HG03565 (cell line): ENCODE results near the gene TNFAIP8.

Experiments
- ATAC-seq: cut with Tn5 transposase; IDR thresholded peaks from one replicate; pipeline ENCODE4 v1.9.1; 2021; ENCODE audit warnings: mild to moderate bottlenecking, moderate library complexity; ENCODE audit not compliant: unreplicated experiment

The TNFAIP8 gene

GRCh38 chr5:119345861-119346260 is 10.0 kb upstream of the TNFAIP8 start:
- ATAC-seq, result no peak

- ATAC-seq, result no peak
These were observed 9.4 kb upstream of the TNFAIP8 start for GRCh38 chr5:119346394-119346793.

GRCh38 chr5:119347574-119347973 is 8.2 kb upstream of the TNFAIP8 start:
- ATAC-seq, result no peak

- no peak for ATAC-seq
These were observed 7.8 kb upstream of the TNFAIP8 start for GRCh38 chr5:119347991-119348390.

- ATAC-seq, result no peak
These were observed 2.6 kb upstream of the TNFAIP8 start for GRCh38 chr5:119353213-119353612.

GRCh38 chr5:119353686-119354366 is 2.0 kb upstream of the TNFAIP8 start:
- ATAC-seq, result peak; percentile 60

GRCh38 chr5:119354537-119355243 is 1.1 kb upstream of the TNFAIP8 start:
- no peak for ATAC-seq

GRCh38 chr5:119355244-119355638 is 578 bp upstream of the TNFAIP8 start:
- ATAC-seq, result no peak

- ATAC-seq, result no peak
These were observed 881 bp downstream of the TNFAIP8 start for GRCh38 chr5:119356612-119357188.

GRCh38 chr5:119357270-119357669 is 1.5 kb downstream of the TNFAIP8 start:
- ATAC-seq, result no peak

GRCh38 chr5:119357808-119358529 is 2.1 kb downstream of the TNFAIP8 start:
- no peak for ATAC-seq

GRCh38 chr5:119358530-119358900 is 2.7 kb downstream of the TNFAIP8 start:
- ATAC-seq, result no peak

- ATAC-seq, result no peak
These were observed 3.2 kb downstream of the TNFAIP8 start for GRCh38 chr5:119358901-119359603.

GRCh38 chr5:119359737-119360413 is 4.1 kb downstream of the TNFAIP8 start:
- ATAC-seq, result no peak

GRCh38 chr5:119360905-119361593 is 5.2 kb downstream of the TNFAIP8 start:
- no peak for ATAC-seq

GRCh38 chr5:119361594-119362125 is 5.8 kb downstream of the TNFAIP8 start:
- no peak for ATAC-seq

GRCh38 chr5:119362714-119363113 is 6.9 kb downstream of the TNFAIP8 start:
- ATAC-seq, result no peak

- no peak for ATAC-seq
These were observed 7.5 kb downstream of the TNFAIP8 start for GRCh38 chr5:119363271-119363670.

GRCh38 chr5:119363936-119364335 is 8.1 kb downstream of the TNFAIP8 start:
- ATAC-seq, result peak; percentile 23
